ENCODE measurements around the gene ADAMTS19.
"Not testable (repeated sequence)": the region's sequence is repeated elsewhere in the genome, so short reads cannot be mapped to it uniquely, and the experiment has no call there.

The ADAMTS19 gene

DNA sequence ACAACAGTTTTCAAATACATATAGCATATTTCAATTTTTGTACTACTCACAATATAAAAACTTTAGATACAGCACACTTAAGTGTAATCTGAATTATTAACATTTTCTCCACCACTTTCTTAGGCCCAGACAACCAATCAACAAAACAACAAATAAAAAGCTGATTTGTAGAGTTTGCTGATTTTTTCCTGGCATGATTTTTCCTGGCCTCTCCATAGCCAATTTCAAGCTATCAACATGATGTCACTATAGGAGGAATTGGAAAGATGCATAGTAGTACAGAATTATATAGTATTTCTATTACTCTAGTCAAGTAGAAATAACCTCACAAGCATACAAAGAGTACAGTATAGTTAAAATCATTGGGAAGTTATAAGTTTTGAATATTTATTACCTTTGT is 35.1 kb upstream of the ADAMTS19 start:
- no peaks in the 10 kb centered on the region for H3K36me3 ChIP-seq
- no peak for DNase-seq
- no peak overlapping the region for H3K4me3 ChIP-seq
- H3K27ac ChIP-seq: no peak overlapping the region
- no peaks in the 10 kb centered on the region for H3K4me1 ChIP-seq
- TF ChIP-seq, protein P1, sequence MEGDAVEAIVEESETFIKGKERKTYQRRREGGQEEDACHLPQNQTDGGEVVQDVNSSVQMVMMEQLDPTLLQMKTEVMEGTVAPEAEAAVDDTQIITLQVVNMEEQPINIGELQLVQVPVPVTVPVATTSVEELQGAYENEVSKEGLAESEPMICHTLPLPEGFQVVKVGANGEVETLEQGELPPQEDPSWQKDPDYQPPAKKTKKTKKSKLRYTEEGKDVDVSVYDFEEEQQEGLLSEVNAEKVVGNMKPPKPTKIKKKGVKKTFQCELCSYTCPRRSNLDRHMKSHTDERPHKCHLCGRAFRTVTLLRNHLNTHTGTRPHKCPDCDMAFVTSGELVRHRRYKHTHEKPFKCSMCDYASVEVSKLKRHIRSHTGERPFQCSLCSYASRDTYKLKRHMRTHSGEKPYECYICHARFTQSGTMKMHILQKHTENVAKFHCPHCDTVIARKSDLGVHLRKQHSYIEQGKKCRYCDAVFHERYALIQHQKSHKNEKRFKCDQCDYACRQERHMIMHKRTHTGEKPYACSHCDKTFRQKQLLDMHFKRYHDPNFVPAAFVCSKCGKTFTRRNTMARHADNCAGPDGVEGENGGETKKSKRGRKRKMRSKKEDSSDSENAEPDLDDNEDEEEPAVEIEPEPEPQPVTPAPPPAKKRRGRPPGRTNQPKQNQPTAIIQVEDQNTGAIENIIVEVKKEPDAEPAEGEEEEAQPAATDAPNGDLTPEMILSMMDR (IDR thresholded peaks at IDR 0.05): no peak
- H3K27me3 ChIP-seq: no peaks in the 10 kb centered on the region
- intact Hi-C loops (cut with DNase I; ENCODE audit: low total_unique reads): no loop called here
- H3K9me3 ChIP-seq: no peaks in the 10 kb centered on the region

DNA sequence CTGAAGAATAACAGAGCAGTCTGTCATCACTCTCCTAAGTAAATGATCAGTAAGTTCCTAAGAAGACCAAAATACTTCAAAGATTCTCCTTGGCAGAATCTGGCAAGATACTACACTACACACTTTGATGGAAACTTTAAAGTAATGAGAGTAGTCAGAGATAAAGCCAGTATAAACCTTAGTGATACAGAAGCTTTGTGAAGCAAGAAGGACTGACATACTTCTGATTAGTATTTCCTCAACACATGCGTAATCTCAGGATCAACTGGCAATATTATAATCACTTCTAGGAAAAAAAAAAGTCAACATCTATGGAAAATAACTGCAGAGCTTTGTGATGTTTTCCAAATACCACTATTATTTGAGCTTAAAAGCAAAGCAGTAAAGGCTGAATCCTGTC is 34.0 kb upstream of the ADAMTS19 start:
- TF ChIP-seq, protein P1 (IDR thresholded peaks at IDR 0.05): no peak
- H3K27me3 ChIP-seq: no peaks in the 10 kb centered on the region
- intact Hi-C loops (cut with DNase I; ENCODE audit: low total_unique reads): no loop called here
- H3K27ac ChIP-seq: no peak overlapping the region
- no peaks in the 10 kb centered on the region for H3K36me3 ChIP-seq
- DNase-seq: no peak
- no peaks in the 10 kb centered on the region for H3K4me1 ChIP-seq
- no peak overlapping the region for H3K4me3 ChIP-seq
- H3K9me3 ChIP-seq: no peaks in the 10 kb centered on the region

DNA sequence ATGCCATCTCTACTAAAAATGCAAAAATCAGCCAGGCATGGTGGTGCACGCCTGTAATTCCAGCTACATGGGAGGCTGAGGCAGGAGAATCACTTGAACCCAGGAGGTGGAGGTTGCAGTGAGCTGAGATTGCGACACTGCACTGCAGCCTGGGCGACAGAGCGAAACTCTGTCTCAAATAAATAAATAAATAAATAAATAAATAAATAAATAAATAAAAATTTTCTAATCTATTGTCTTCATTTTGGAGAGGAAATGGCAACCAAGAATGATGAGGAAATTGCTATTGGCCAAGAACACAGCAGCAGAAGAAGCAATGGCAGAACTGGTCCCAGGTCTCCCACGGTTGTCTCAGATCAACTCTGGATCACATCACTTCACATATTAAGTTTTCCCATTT is 31.5 kb upstream of the ADAMTS19 start:
- H3K4me3 ChIP-seq; H3K27ac ChIP-seq; intact Hi-C loops (cut with DNase I; ENCODE audit: low total_unique reads); DNase-seq; H3K4me1 ChIP-seq; H3K36me3 ChIP-seq; H3K27me3 ChIP-seq; H3K9me3 ChIP-seq: not testable (repeated sequence)

DNA sequence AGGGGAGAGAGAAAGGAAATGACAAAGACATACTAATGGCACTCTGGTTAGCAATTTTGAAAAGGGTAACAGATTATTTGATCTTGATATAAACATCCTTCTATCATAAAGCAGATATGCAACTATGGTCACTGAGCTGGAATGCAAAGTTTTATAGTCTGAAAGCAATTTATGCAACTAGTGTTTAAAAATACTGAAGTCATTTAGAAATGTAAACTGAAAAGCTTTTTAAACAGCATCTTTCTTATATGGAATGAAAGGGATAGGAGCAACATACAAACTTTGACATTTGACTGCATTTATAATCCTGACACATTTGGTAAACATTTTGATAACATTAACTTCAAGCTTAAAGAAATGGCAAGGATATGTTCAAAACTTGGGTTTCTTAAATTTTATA is 28.7 kb upstream of the ADAMTS19 start:
- intact Hi-C loops (cut with DNase I; ENCODE audit: low total_unique reads): no loop called here
- Histone ChIP-seq H3K36me3 (no peaks in the 10 kb centered on the region), H3K27me3 (no peaks in the 10 kb centered on the region)

DNA sequence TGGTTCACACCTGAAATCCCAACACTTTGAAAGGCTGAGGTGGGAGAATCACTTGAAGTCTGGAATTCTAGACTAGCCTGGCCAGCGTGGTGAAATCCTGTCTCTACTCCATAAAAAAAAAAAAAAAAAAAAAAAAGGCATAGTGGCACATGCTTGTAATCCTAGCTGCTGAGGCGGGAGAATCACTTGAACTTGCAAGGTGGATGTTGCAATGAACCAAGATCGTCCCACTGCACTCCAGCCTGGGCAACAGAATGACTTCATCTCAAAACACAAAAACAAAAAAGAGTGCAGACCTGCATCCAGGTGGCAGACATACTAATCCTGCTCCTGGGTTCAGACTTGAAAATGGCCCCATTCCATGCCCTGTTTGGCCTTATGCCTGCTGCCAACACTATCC is 21.8 kb upstream of the ADAMTS19 start:
- H3K4me3 ChIP-seq: no peak overlapping the region
- H3K4me1 ChIP-seq: no peaks in the 10 kb centered on the region
- DNase-seq: no peak
- no peaks in the 10 kb centered on the region for H3K36me3 ChIP-seq
- H3K27ac ChIP-seq: no peak overlapping the region
- no peaks in the 10 kb centered on the region for H3K9me3 ChIP-seq
- H3K27me3 ChIP-seq: no peaks in the 10 kb centered on the region
- TF ChIP-seq, protein P1 (IDR thresholded peaks at IDR 0.05): no peak
- intact Hi-C loops (cut with DNase I; ENCODE audit: low total_unique reads): no loop called here

More for the DNA sequence above, 28.7 kb upstream of the ADAMTS19 start:
- TF ChIP-seq, protein P1 (IDR thresholded peaks at IDR 0.05): no peak
- no peaks in the 10 kb centered on the region for H3K9me3 ChIP-seq
- no peak overlapping the region for H3K4me3 ChIP-seq
- no peaks in the 10 kb centered on the region for H3K4me1 ChIP-seq
- no peak for DNase-seq
- H3K27ac ChIP-seq: no peak overlapping the region

DNA sequence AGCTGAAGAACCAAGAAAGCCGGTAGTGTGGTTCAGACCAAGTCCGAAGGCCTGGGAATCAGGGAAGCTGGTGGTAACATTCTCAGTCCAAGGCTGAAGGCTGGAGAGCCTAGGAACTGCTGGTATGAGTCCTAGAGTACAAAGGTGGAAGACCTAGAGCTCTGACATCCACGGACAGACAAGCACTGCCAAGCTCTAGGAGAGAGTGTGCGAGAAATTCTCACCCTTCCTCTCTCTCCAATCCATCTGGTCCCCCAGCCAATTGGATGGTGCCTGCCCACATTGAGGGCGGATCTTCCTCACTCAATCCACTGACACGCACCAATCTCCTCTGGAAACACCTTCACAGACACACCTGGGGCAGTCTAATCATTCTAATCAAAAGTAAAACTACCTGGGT is 19.7 kb upstream of the ADAMTS19 start:
- TF ChIP-seq, protein P1 (IDR thresholded peaks at IDR 0.05): no peak
- DNase-seq: no peak
- Histone ChIP-seq H3K27ac (no peak overlapping the region), H3K36me3 (no peaks in the 10 kb centered on the region), H3K9me3 (no peaks in the 10 kb centered on the region), H3K27me3 (no peaks in the 10 kb centered on the region), H3K4me1 (no peaks in the 10 kb centered on the region), H3K4me3 (no peak overlapping the region)
- intact Hi-C loops (cut with DNase I; ENCODE audit: low total_unique reads): no loop called here

All from tibial artery (tissue), 4 donors.